ENCODE measurements around the gene KCNIP3.

- no peak for TF ChIP-seq CTCF (IDR thresholded peaks at IDR 0.05)
- no peak for TF ChIP-seq EZH2 (IDR thresholded peaks at IDR 0.05)
These were observed 33.7 kb downstream of the KCNIP3 start for GRCh38 chr2:95330794-95331338.

Data from neural progenitor cell (in vitro differentiated cells).